Skeletal muscle satellite cell (primary cell): Measurements from ENCODE around the gene ATP1B2. TPM values are rescaled to one million over a fixed set of nuclear protein-coding genes. Genes with fewer than 3 reads are reported as not detected.

ENCODE experiments used
- H3K27me3 ChIP-seq: 2 replicates; pipeline ENCODE4 v1.7.0; 2013; ENCODE audit warnings: low read length; ENCODE audit not compliant: control insufficient read depth, insufficient read depth
- H3K36me3 ChIP-seq: 2 replicates; pipeline ENCODE4 v1.7.0; 2013; ENCODE audit warnings: mild to moderate bottlenecking, control low read depth, low read length; ENCODE audit not compliant: insufficient read depth
- H3K4me1 ChIP-seq: 2 replicates; pipeline ENCODE4 v1.7.0; 2013; ENCODE audit warnings: low read length; ENCODE audit not compliant: control insufficient read depth, insufficient read depth
- H3K4me2 ChIP-seq: 2 replicates; pipeline ENCODE4 v1.7.0; 2013; ENCODE audit warnings: mild to moderate bottlenecking, low read length
- H3K4me3 ChIP-seq: 2 replicates; pipeline ENCODE4 v1.7.0; 2013; ENCODE audit warnings: low read length
- H3K9ac ChIP-seq: 2 replicates; pipeline ENCODE4 v1.7.0; 2013; ENCODE audit warnings: mild to moderate bottlenecking, low read depth, low read length, moderate library complexity
- H3K9me3 ChIP-seq: replicated peaks from 2 replicates; pipeline ENCODE4 v1.7.0; 2013; ENCODE audit warnings: mild to moderate bottlenecking, control low read depth, low read length
- total RNA-seq: library from RNA; depleted of rRNA; stranded (reverse); fragments of >200 nt; gene quantifications from 2 replicates; pipeline ENCODE4 v1.2.3, GENCODE V29; 2012; rRNA removed

The ATP1B2 gene, protein sequence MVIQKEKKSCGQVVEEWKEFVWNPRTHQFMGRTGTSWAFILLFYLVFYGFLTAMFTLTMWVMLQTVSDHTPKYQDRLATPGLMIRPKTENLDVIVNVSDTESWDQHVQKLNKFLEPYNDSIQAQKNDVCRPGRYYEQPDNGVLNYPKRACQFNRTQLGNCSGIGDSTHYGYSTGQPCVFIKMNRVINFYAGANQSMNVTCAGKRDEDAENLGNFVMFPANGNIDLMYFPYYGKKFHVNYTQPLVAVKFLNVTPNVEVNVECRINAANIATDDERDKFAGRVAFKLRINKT
- not detected in 2 replicates for total RNA-seq

DNA sequence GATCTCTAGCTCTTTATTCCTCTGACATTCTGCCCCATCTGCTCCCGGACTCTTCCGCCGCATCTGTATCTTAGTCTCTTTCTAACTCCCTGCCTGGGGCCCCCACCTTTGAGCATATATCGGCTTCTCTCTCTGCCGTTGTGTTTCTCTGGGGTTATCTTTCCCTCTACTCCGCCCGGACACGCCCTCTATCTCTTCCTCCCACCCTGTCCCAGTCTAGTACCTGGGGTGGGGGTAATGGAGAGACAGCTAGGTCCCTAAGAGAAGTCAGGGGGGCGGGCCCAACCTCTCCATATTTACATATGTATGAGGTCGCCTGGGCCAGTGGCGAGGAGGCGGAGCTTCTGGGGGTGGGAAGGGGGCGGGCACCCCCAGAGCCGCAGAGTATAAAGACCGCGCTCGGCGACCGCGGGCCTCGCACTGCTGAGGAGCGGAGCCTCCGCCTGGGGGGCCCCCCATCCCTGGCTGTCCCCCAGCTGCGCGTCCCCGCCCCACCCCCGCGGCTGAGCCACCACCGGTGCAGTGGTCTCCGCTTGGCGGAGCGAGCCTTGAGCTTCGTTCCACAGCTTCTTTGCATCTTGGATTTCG lies at the start of gene ATP1B2:
Gene ATP1B2, plus strand, starts transcription at position 418 of the 588 bp plus-strand sequence. CDS start 593 bp downstream, outside the sequence.
- Histone ChIP-seq H3K9me3 (no peaks in the 10 kb centered on the region), H3K27me3 (peaks cover 59% of the 10 kb centered on the region), H3K36me3 (no peaks in the 10 kb centered on the region), H3K4me3 (peak within 1 kb of the TSS; percentile 58), H3K4me2 (peak within 1 kb of the TSS; percentile 81), H3K9ac (no peak within 1 kb of the TSS), H3K4me1 (peaks cover 17% of the 10 kb centered on the region)

DNA sequence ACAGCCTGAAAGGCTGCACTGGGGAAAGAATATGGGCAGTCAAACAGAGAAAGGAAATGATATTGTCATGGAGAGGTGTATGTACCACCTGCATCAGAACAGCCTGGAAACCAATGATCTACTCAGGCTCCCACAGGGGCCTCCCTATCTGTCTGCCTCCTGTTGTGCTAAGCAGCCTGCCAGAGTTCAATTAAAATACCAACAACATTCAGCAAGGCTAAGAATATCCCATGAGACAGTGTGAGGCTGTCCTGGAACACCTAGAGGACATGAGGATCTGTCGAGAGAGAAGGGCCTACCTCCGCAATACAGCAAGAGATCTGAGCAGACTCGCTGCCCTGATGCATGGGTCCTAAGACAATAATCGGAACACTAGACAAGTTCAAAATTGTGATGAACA lies 44.4 kb upstream of the ATP1B2 start:
- Histone ChIP-seq H3K4me2 (no peak overlapping the region), H3K4me3 (no peak overlapping the region), H3K4me1 (no peaks in the 10 kb centered on the region), H3K36me3 (peaks cover 37% of the 10 kb centered on the region), H3K9me3 (no peaks in the 10 kb centered on the region), H3K27me3 (no peaks in the 10 kb centered on the region), H3K9ac (no peak overlapping the region)

DNA sequence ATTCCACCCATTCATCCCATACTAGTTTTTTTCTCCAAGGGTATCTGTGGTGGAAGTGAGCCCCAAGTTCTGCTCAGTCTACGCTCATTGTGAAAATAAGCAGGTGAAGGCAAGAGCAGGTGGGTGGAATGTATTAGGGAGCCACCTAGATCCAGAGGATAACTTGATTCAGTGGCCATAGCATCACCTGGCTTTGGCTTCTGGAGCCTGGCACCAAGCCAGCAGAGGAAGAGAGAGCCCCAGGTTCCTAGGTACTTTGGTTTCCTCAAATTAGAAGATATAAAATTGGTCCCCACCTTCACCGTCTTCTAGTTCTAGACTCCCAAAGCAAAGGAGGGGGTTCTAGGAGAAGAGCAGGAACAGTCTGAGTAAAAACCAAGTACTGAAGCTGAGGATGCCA lies 40.1 kb upstream of the ATP1B2 start:
- Histone ChIP-seq H3K36me3 (peaks cover 17% of the 10 kb centered on the region), H3K9me3 (no peaks in the 10 kb centered on the region), H3K9ac (no peak overlapping the region), H3K4me2 (no peak overlapping the region), H3K4me1 (peaks cover 24% of the 10 kb centered on the region), H3K4me3 (no peak overlapping the region), H3K27me3 (no peaks in the 10 kb centered on the region)

DNA sequence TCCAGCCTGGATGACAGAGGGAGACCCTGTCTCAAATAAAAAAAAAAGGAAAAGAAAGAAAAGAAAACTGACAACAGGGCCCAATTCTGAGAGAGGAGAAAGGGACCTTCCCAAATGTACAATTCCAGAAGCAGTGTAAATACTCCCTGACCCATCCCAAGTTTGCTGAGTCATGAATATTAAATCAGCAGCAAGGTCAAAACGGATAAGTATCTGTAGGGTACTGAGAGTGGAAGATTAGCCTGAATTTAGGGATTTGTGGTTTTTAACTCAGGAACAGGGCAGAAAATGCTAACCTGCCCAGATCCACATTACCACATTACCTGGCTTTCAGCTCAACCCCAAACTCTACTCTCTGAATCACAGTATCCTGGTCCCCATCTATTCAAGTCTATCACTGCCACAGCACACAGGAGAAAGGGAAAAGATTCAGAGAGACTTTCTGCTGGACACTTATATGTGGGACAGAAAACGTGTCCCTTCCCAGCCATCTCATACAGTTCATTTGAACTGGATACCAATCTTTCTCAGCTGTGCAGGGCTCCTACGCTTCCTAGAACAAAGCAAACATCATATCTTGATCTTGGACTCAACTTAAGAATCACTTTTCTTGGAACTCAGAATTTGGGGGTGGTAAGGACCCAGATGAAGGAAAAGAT lies 39.0 kb upstream of the ATP1B2 start:
- Histone ChIP-seq H3K36me3 (peaks cover 8% of the 10 kb centered on the region), H3K9me3 (no peaks in the 10 kb centered on the region), H3K4me1 (peaks cover 24% of the 10 kb centered on the region), H3K27me3 (no peaks in the 10 kb centered on the region), H3K4me3 (peak overlapping the region; percentile 45), H3K9ac (peak overlapping the region; percentile 14), H3K4me2 (peak overlapping the region; percentile 69)

DNA sequence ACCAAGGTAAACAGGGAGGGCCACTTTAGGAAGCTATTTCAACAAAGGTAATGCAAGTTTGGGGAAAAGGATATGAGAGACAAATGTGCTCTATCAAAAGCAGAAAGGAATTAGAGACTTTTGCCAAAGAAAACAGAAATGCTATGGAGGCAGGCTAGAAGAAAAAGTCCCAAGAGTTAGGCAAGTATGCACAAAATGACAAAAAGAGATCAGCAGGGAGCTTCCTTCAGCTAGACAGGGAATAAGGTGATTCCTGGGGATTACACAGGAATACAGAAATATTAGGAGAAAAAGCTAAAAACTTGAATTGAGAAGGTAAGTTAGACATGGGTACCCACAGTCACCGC lies 38.5 kb upstream of the ATP1B2 start:
- no peaks in the 10 kb centered on the region for H3K9me3 ChIP-seq
- H3K27me3 ChIP-seq, result no peaks in the 10 kb centered on the region
- peaks cover 24% of the 10 kb centered on the region for H3K4me1 ChIP-seq
- H3K4me2 ChIP-seq, result peak overlapping the region; percentile 69
- H3K4me3 ChIP-seq, result peak overlapping the region; percentile 45
- peaks cover 8% of the 10 kb centered on the region for H3K36me3 ChIP-seq
- peak overlapping the region; percentile 14 for H3K9ac ChIP-seq

DNA sequence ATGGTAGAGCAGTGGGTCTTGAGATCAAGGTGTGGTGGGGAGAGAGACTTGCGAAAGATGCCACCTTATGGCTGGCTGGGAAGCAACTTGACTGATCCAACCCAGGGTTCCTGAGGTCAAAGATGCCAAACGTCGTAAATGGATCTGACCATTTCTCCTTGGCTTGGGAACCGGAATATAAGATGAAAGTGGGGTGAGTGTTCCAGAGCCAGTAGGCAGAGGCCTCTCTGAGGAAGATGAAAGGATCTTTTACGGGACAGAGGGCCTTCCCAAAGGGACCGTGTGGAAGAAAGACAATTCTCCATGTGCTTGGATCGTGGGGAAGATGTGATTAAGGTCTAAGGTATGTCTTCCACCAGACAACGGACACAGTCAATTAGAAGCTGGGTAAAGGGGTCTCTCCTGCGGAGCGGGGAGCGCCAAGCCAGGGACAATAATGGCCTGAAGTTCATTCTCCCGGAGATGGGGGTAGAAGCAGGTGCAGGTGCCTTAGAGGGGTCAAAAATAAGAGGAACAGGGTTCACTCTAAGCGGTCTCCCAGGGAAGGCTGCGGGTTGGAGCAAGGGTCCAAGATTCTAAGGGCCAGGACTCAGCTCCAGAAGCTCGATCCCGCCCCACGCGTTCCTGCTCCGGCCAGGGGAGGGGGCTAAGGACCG lies 36.8 kb upstream of the ATP1B2 start:
- H3K4me1 ChIP-seq, result peaks cover 24% of the 10 kb centered on the region
- H3K4me3 ChIP-seq, result peak overlapping the region; percentile 87
- no peaks in the 10 kb centered on the region for H3K9me3 ChIP-seq

DNA sequence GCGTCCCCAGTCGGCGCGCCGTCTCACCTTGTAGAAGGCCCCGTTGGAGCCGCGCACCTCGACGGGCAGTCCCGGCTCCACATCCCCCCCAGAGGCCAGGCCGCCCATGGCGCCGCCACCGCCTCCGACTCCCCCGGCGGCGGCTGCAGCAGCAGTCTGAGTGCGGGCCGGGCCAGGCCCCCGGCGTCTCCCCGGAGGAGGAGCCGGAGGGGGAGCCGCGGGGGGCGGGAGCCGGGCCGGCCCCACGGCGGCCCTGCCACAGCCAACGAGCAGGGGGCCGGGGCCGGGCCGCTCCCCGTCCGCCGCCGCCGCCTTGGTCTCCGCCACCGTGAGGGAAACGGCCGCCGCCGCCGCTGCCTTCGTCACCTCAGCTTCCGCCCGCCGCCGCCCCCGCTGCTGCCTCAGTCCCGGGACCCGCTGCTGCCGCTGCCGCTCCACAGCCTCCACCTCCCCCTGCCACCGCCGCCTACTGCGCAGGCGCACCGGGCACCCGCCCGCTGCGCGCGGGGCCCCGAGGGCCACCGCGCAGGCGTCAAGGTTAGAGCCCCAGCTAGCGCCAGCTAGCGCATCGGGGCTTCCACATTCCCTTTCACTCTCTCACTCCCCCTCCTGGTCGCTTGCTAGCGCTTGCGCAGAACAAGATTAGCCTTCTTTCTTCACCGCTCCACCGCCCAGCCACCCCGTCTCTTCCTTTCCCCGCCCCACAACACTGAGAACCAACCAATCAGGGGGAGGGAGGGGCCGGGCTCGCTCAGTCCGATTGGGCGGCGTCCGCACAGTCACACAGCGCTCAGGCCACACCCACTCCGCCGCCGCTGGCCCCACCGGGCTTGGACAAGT lies 36.1 kb upstream of the ATP1B2 start, which contains the start of gene FXR2:
Gene FXR2, minus strand, starts transcription at position 473 of the 840 bp plus-strand sequence. Its CDS starts 365 bp downstream, at position 108.
- Histone ChIP-seq H3K9me3 (no peaks in the 10 kb centered on the region), H3K4me2 (peak within 1 kb of the TSS; percentile 86), H3K4me1 (peaks cover 24% of the 10 kb centered on the region), H3K9ac (peak within 1 kb of the TSS; percentile 94), H3K27me3 (no peaks in the 10 kb centered on the region), H3K4me3 (peak within 1 kb of the TSS; percentile 87), H3K36me3 (peaks cover 8% of the 10 kb centered on the region)

More for the DNA sequence above, 36.8 kb upstream of the ATP1B2 start:
- Histone ChIP-seq H3K4me2 (peak overlapping the region; percentile 86), H3K27me3 (no peaks in the 10 kb centered on the region), H3K36me3 (peaks cover 8% of the 10 kb centered on the region), H3K9ac (peak overlapping the region; percentile 94)

DNA sequence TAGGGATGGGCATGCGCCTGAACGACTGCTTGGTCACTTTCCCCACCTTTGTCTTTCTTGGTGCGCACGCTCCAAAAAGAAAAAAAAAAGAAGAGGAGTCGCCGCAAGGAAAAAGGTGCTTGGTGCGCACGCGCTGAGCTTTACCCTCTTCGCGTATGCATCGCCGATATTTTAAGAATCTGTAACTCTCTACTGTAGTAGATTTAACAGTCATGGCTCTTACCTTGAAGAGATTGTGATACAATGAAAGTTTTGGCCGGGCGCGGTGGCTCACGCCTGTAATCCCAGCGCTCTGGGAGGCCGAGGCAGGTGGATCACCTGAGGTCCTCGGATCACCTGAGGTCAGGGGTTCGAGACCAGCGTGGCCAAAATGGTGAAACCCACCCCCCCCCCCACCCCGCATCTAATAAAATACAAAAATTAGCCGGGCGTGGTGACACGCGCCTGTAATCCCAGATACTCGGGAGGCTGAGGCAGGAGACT lies 35.4 kb upstream of the ATP1B2 start:
- peaks cover 8% of the 10 kb centered on the region for H3K36me3 ChIP-seq
- H3K4me1 ChIP-seq, result peaks cover 24% of the 10 kb centered on the region
- no peaks in the 10 kb centered on the region for H3K27me3 ChIP-seq
- peak overlapping the region; percentile 66 for H3K9ac ChIP-seq
- peak overlapping the region; percentile 71 for H3K4me3 ChIP-seq
- peak overlapping the region; percentile 84 for H3K4me2 ChIP-seq
- no peaks in the 10 kb centered on the region for H3K9me3 ChIP-seq

DNA sequence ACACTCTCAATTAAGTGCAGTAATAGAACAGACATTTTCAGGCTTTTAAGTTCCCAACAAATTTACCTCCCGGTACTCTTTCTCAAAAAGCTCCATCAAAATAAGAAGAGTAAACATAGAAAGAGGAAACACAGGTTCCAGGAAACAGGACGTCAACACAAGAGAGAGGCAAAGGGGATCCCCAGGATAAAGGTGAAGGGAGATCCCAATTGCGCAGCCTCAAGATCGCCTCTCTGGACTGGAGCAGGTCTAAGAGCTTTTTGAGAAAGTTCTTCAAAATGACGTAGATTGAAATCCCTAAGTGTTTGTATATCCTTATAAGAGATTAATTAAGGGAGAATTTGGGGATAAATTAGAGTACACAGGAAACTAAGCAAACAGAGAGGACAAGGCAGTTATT lies 32.1 kb upstream of the ATP1B2 start:
- Histone ChIP-seq H3K4me1 (peaks cover 2% of the 10 kb centered on the region), H3K36me3 (no peaks in the 10 kb centered on the region), H3K4me2 (no peak overlapping the region), H3K4me3 (no peak overlapping the region), H3K27me3 (no peaks in the 10 kb centered on the region), H3K9ac (no peak overlapping the region), H3K9me3 (no peaks in the 10 kb centered on the region)

DNA sequence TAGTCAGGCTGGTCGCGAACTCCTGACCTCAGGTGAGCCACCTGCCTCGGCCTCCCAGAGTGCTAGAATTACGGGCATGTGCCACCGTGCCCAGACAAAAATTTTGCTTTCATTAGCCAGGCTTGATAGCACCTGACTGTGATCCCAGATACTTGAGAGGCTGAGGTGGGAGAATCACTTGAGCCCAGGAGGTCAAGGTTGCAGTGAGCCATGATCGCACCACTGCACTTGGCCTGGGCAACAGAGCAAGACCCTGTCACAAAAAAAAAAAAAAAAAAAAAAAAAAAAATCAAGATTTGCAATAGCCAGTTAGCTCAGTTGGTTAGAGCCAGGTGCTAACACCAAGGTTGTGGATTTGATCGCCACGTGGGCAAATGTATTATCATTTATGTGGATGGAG lies 29.9 kb upstream of the ATP1B2 start:
- Histone ChIP-seq H3K9ac (no peak overlapping the region), H3K4me2 (no peak overlapping the region), H3K9me3 (no peaks in the 10 kb centered on the region), H3K4me1 (no peaks in the 10 kb centered on the region), H3K36me3 (no peaks in the 10 kb centered on the region), H3K4me3 (no peak overlapping the region), H3K27me3 (no peaks in the 10 kb centered on the region)
